WTC11 (cell line): Measurements from ENCODE around the gene SPTLC3.

Experiments
- CBFB ChIP-seq: sonication (generic); formaldehyde crosslinking; IDR thresholded peaks from 2 replicates; pipeline ENCODE4 v1.8.1; 2022; ENCODE audit warnings: mild to moderate bottlenecking, low read depth, missing genetic modification reagents
- CTCF ChIP-seq: fragments of 200-600 bp; IDR thresholded peaks from 2 replicates; pipeline ENCODE4 v1.8.0; 2022; ENCODE audit warnings: antibody characterized with exemption
- NR1H2 ChIP-seq: sonication (generic); formaldehyde crosslinking; IDR thresholded peaks from 2 replicates; pipeline ENCODE4 v1.9.0; 2021; ENCODE audit warnings: mild to moderate bottlenecking, moderate library complexity, missing genetic modification reagents
- NR3C1 ChIP-seq: sonication (generic); formaldehyde crosslinking; conservative IDR thresholded peaks from 2 replicates; pipeline ENCODE4 v1.8.1; 2023; ENCODE audit warnings: low read depth, mild to moderate bottlenecking, missing genetic modification reagents
- USF1 ChIP-seq: sonication (generic); formaldehyde crosslinking; IDR thresholded peaks from 2 replicates; pipeline ENCODE4 v1.8.0; 2022; ENCODE audit warnings: mild to moderate bottlenecking, missing genetic modification reagents
- TF ChIP-seq, protein P1 (sequence below): sonication (generic); formaldehyde crosslinking; IDR thresholded peaks from 2 replicates; pipeline ENCODE4 v1.8.1; 2023; ENCODE audit warnings: mild to moderate bottlenecking, missing genetic modification reagents, moderate library complexity

- TF ChIP-seq USF1 (CRISPR knock-in tag), result no peak
- TF ChIP-seq CTCF, result no peak
- TF ChIP-seq, protein P1, sequence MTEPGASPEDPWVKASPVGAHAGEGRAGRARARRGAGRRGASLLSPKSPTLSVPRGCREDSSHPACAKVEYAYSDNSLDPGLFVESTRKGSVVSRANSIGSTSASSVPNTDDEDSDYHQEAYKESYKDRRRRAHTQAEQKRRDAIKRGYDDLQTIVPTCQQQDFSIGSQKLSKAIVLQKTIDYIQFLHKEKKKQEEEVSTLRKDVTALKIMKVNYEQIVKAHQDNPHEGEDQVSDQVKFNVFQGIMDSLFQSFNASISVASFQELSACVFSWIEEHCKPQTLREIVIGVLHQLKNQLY (CRISPR knock-in tag), result no peak
- TF ChIP-seq NR3C1, result no peak
- no peak for TF ChIP-seq NR1H2
- no peak for TF ChIP-seq CBFB
These were observed 43.4 kb upstream of the SPTLC3 start for GRCh38 chr20:12965212-12965869.
